Stimulated activated CD4-positive, alpha-beta T cell treated with anti-CD3 and anti-CD28 coated beads, TNF-alpha, amount 100 ng/mL, for 48 hours (primary cell): ENCODE results near the gene NCOA6.
"Not testable (repeated sequence)": the region's sequence is repeated elsewhere in the genome, so short reads cannot be mapped to it uniquely, and the experiment has no call there.

Source experiments
- DNase-seq, 3 donors: peaks; one replicate each; pipeline ENCODE4 v3.0.0-alpha.2; 2020; ENCODE audit warnings: low read depth in 3 of 3

NCOA6 gene

GRCh38 chr20:34719242-34720017, 106.0 kb downstream of the NCOA6 start:
- DNase-seq, result not testable (repeated sequence)

DNA sequence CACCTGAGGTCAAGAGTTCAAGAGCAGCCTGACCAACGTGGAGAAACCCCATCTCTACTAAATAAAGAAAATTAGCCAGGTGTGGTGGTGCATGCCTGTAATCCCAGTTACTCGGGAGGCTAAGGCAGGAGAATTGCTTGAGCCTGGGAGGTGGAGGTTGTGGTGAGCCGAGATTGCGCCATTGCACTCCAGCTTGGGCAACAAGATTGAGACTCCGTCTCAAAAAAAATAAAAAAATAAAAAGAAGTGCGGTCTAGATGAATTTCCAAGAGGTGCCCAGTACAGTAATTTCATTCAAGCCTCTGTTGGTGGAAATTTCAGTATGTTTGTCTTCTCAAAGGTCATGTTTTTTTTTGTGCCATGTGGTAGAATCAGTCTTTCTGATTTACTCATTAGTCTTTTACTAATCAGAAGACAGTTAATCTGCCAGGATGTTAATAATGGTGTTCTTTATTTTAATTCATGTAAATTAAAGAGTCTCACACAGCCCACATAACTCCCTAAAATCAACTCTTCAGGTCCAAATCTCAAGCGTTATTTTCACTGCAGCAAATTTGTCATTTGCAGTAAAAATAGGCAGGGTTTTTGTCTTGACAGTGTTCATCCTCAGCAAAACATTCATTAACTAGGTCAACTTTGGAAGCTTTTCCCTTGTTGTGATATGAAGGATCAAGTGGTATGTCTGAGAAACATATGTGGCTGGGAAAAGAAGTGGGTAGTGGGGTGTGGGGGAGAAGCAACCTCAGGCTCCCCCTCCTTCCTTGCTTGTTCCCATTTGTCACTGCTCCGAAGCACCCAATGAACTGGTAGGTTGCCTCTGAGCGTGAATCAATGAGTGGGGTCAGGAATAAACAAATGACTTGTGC, 108.0 kb downstream of the NCOA6 start:
- DNase-seq, result no peak

DNA sequence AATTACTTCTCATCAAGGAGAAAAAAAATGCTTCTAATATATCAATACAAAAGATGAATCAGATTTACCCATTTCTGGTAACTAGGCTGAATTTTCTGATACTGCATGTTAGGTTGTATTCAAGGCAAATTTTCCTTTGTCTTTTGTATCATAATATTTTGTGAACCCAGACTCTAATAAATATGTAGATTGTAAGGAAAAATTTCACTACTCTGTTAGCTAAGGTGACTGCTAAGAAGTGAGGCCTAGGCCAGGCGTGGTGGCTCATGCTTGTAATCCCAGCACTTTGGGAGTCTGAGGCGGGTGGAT, 108.6 kb downstream of the NCOA6 start:
- DNase-seq, result no peak

- no peak for DNase-seq
These were observed 110.1 kb downstream of the NCOA6 start for GRCh38 chr20:34715384-34715783.

GRCh38 chr20:34713944-34714515, 111.4 kb downstream of the NCOA6 start:
- not testable (repeated sequence) for DNase-seq

- DNase-seq, result no peak
These were observed 112.1 kb downstream of the NCOA6 start for GRCh38 chr20:34713194-34713943.

DNA sequence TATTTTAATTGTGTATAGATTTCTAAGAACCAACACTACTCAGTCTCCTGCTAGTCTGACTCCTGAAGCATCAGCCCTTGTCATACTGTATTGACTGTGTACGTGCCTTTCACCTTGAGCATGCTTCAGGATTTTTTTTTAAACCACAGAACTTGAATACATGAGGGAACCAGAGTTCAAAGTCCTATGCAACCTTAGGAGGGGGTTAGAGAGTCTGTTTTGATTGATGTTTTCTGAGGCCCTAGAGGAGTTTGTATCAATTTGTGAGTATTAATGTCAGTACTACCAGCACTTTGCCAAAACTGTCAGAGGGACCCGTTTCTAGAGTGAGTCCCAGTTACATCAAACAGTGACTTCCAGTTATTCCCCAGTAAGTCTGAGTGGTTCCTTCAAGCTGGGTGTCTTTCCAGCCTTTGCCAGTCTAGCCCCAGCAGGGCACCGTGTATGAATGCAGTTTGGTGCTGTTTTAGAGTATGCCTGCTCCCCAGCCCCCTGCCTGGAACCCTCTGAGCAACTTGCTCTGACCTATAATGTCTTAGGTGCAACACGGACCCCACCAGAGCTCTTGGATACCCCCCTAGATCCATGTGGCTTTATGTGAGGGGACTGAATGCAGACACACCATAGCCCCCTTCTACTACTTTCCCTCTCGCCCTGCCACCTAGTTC, 112.8 kb downstream of the NCOA6 start:
- no peak for DNase-seq

- no peak for DNase-seq
These were observed 113.5 kb downstream of the NCOA6 start for GRCh38 chr20:34711813-34712430.

GRCh38 chr20:34710861-34711574, 114.4 kb downstream of the NCOA6 start:
- DNase-seq, result no peak

DNA sequence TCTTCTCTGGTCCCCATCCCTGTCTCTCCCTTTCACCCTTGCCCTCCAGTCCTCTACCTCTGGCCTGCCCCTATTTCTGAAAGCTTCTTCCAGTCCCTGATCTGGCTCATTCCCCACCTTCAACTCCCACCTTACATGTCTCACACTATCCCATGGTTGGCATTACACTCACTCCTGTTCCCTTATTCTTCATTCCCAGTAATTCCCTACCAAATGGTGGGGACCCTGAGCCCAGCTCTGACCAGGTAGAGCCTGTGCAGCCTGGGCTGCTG, 114.9 kb downstream of the NCOA6 start:
- no peak for DNase-seq

- DNase-seq, result peak in 2 of 3 donors; percentile 27 to 30
These were observed 115.5 kb downstream of the NCOA6 start for GRCh38 chr20:34709831-34710567.

DNA sequence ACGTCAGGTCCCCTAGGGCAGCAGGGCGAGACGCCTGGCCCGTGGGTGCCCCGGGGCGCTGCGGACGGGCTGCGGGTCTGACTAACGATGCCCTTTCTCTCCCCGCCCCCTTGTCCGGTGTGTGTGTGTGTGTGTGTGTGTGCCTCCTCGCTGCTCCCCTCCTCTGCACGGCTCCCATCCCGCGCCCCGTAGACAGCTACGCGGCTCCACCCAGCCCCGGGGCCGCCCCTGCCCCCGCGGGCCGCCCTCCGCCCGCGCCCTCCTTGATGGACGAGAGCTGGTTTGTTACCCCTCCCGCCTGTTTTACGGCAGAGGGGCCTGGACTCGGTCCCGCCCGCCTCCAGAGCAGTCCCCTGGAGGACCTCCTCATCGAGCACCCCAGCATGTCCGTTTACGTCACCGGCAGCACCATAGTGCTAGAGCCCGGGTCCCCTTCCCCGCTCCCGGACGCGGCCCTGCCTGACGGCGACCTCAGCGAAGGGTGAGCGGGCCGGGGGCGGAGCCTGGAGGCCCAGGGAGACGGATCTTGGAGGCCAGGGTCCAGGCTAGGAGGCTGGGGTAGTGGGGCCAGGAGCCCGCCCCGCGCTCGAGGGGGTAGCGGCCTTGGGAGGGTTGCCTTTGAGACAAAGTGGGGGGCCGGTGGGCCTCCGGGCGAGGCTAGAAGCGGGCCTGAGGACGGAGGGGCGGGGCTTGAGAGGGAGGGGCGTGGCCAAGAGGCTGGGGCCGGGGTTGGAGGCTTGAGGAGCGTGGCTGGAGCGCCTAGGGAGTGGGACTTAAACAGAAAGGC, 116.2 kb downstream of the NCOA6 start:
- DNase-seq, result peak; percentile 56 to 84 (median 67)

GRCh38 chr20:34708621-34709043, 116.8 kb downstream of the NCOA6 start:
- DNase-seq, result peak; percentile 30 to 41 (median 32)

GRCh38 chr20:34706912-34707784, 118.3 kb downstream of the NCOA6 start:
- no peak for DNase-seq

DNA sequence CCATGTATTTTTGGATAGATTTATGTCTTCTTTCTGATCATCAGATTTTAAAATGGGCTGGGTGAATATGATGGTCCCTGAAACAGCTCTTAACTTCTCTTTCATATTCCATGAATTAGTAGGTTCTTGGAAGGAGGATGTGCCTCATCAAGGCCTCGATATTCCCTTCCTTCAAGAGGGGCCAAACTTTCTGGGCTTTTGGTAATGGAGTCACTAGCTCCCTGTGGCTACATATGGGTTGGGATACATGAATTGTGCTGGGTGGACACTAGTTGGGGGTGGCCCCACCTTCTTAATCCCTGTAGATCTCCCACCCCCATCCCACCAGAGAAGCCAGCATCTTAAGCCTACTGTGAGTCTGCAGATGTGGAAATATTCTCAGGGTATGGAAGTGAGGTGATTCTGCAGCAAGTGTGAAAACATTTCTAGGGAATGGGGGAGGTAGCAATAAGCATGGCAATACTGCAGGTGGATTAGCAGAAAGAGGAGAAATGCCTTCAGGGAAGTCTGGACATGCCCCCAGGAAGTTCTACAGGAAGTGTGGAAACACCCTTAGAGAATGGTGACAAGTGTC, 119.1 kb downstream of the NCOA6 start:
- DNase-seq, result no peak

DNA sequence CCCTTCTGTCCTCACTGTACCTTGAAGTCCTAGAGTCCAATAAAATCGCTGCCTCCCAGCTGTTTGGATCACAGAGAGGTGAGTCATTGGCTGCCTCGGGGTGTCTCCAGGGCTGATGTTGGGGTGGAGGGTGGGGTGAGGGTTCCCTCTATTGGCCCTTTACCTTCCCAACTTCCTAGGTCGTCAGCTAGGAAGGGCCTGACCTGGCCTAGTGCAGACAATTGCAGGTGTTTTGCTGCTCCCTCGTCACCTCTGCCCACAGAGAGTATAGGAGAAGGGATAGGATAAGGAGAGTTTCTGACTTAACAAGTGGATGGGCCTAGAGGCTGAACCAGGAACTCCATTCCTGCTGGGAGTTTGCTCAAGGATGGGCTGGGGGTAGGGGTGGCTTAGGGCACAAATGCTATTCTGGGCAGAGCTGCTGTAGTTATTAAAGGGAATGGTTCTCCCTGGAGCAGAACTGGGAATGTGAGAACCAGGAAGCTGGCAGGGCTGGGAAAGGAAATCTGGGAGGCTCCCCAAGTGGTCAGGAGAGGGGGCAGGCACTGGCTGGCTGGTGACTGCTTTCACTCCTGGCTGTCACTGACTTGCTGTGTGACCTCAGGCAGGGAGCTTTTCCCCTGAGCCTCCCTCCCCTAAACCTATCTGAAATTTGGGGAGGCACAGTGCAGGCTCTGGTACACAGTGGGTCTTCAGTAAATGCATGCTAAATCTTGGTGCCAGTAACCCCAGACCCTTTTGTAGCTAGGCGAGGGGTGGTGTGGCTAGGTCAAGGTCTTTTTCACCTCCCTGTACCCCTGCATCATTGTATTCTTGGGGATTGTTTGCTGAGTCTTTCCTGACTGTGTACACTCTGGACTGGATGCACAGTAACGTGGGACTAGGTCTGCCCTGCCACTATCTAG, 119.8 kb downstream of the NCOA6 start:
- DNase-seq, result no peak

GRCh38 chr20:34705008-34705396, 120.4 kb downstream of the NCOA6 start:
- DNase-seq, result no peak
